ENCODE results near the gene CCDC120. TPM values are rescaled to one million over a fixed set of nuclear protein-coding genes. Genes with fewer than 3 reads are reported as not detected.
A peak's percentile ranks its signal among the peaks of the same experiment; 100 is the strongest.

The CCDC120 gene
- 3.9 TPM for polyA plus RNA-seq (2013, experiment 1 of 2; ENCODE audit: insufficient read length)
- polyA plus RNA-seq (2013, experiment 2 of 2; ENCODE audit: insufficient read length), result 3.0 TPM

GRCh38 chrX:49058794-49059193 is at the start of gene CCDC120:
CCDC120 (plus strand) TSS chrX:49058999; CDS start chrX:49062042, 3,043 bp downstream.
- DNase-seq, result no peak

DNA sequence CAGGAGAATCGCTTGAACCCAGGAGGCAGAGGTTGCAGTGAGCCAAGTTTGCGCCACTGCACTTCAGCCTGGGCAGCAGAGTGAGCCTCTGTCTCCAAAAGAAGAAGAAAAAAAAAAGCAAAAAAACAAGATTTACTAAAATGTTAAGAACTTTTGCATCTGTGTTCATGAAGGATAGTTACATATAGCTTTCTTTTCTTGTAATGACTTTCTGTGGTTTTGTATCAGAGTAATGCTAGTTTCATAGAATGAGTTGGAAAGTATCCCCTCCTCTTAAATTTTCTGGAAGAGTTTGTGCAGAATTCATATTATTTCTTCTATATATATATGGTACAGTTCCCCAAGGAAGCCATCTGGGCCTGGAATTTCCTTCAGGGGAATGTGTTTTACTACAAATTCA is 39.7 kb upstream of the CCDC120 start:
- no peak for DNase-seq

DNA sequence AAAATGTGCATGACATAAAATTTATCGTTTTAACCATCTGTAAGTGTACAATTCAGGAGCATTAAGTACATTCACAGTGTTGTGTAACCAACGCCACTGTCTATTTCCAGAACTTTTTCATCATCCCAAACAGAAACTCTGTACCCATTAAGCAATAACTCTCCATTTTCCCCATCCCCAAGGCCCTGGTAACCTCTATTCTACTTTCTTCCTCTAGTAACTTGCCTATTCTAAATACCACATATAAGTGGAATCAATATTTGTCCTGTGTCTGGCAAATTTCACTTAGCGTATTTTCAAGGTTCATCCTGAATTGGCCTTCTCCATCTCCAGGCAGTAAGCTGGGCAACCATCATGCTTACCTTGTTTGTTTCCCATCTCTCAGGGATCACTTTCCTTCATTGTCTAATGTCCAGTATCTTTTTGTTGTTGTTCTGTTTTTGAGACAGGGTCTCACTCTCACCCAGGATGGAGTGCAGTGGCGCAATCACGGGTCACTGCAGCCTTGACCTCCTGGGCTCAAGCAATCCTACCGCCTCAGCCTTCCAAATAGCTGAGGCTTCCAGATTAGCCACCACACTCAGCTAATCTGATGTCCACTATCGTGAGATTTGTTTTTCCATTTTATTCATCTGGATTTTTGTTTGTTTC is 39.1 kb upstream of the CCDC120 start:
- no peak for DNase-seq

DNA sequence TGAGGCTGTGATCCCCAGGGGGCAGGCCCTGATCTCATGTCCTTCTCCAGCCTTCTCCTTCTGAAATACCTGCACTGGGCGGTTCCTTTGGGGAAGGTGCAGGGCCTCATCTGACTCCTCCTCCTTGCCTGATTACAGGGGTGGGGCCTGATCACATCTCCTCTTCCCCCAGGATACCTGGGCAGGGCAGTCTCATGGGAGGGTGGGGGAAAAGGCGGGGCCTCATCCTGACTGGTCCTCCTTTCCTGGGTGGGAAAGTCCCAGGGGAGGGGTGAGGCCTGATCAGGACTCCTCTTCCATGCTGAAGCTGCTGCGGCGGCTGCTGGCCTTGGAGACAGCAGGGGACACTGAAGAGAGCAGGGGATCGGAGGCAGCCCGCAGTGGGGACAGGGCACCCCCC is 28.9 kb upstream of the CCDC120 start:
- no peak for DNase-seq

- no peak for DNase-seq
These were observed 28.5 kb upstream of the CCDC120 start for GRCh38 chrX:49030283-49030682.

DNA sequence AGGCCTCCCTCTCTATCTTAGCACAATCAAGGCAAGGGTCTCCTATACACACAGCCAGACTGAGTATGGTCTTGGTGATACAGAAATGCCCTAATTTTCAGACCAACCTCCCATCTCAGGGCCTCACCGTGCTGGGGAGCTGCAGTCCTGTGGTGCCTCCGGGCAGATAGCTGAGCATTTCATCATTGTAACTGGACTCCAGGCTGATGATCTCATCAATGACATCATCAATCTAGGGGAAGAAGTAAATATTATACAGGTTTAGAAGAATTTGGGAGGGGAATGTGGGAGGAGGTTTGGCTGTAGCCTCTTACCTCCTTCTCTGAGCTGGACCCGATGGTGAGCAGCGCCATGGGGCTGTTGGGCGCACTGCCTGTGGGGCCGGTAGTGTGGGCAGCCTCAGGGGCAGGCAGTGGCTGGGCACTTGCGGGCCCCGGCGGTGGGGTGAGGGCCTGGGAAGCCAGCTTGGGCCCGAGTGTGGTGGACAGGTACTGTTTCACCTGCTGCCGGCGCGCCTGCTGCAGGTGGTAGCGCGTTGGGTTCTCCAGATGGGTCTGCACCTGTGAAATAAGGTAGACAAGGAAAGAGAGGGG is 20.8 kb upstream of the CCDC120 start:
- DNase-seq, result peak; percentile 29

GRCh38 chrX:49039598-49040375 is 19.0 kb upstream of the CCDC120 start:
- DNase-seq, result peak; percentile 95

- peak; percentile 61 for DNase-seq
These were observed 18.3 kb upstream of the CCDC120 start for GRCh38 chrX:49040376-49040955.

DNA sequence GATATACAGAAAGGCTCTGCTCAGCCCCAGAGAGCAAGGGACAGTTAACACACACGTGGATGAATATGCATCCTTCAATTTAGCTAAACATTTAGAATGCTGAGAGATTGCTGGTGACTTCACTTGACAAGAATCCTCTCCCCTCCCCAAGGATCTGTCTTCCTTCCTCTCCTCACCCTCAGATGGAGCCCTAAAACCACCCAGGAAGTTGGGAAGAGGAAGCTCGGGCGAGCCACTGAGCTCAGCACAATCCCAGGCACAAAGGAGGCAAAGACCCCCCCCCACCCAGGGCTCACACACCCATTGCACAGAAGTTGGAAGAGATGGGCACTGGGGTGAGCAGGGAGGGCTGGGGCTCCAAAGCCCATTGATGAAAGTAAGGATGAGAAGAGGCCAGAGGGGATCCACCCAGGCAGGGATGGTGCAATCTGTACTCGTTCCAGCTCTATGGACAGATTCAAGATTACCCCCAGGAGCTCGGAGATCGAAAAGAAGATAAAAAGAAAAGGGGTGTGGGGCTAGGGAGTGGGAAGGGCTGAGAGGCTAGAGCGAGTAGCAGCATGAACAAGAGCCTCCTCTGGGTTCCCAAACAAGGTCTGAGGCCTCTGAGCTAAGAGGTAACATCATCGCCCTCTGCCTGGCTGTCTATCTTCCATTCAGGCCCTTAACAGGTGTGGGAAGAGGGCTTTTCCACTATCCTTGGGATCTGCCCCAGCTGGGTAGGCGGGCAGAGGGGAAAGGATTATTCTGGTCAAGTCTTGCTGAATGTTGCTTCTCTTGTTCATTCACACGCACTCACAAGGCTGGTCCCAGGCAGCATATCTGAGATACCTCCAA is 16.8 kb upstream of the CCDC120 start:
- peak; percentile 84 for DNase-seq

- DNase-seq, result no peak
These were observed 16.1 kb upstream of the CCDC120 start for GRCh38 chrX:49042581-49043219.

DNA sequence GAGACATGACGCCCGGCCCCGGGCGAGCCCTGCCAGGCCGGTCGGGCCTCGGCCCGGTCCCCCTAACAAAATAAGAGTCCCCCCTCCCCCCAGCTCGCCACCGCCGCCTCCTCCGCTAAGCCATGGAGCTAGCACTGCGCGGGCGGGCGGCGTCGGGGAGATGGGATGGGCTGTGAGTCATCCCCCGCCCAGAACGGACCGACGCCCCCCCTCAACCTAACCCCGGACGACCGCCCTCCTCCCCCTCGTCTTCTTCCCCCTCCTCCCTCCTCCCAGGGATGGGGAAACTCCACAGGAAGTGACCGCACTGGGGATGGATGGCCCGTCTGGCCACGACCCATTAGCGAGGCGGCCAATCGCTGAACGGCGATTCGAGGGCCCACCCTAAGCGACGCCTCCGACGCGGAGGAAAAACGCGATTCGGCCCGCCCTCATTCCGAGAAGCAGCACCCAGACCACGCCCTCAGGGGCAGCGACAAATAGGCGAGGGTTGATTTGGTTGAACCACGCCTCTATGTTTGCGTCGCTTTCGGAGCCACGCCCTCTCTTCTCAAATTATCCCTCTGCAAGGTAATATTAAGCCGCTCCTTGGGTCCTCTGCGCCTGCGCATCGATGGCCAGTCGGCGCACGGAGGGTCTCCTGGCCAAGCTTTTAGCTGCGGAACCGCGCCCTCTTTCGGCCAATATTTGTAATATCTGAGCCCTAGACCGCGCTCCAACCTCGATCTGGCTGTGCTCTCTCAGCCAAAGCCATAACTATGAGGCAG is 15.4 kb upstream of the CCDC120 start, which contains the start of gene TFE3:
Gene TFE3 (minus strand): TSS at position 138 of the 767 bp plus-strand sequence. CDS start 131 bp downstream, at position 7.
- peak; percentile 98 for DNase-seq

DNA sequence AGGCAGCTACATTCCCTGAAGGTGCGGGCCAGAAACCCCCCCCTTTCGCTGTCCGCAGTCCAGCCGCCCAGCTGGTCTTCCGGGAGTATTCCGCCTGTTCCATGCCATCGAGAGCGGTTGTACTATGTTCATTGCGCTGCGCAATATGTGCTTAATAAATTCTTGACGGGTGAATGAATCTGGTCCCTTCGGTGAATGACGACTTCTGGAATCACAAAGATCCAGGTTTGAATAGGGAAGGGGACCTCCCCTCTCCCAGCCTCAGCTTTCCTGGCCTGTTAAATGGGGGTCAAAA is 14.9 kb upstream of the CCDC120 start:
- DNase-seq, result no peak

GRCh38 chrX:49053223-49054072 is 5.4 kb upstream of the CCDC120 start:
- peak; percentile 64 for DNase-seq

GRCh38 chrX:49054073-49054762 is 4.6 kb upstream of the CCDC120 start:
- no peak for DNase-seq

GRCh38 chrX:49059201-49059600 is 402 bp downstream of the CCDC120 start:
- no peak for DNase-seq

GRCh38 chrX:49059681-49060085 is 884 bp downstream of the CCDC120 start:
- DNase-seq, result no peak

- DNase-seq, result no peak
These were observed 2.1 kb downstream of the CCDC120 start for GRCh38 chrX:49060914-49061313.

GRCh38 chrX:49061490-49061889 is 2.7 kb downstream of the CCDC120 start:
- no peak for DNase-seq

- DNase-seq, result no peak
These were observed 3.1 kb downstream of the CCDC120 start for GRCh38 chrX:49061916-49062315.

All from fibroblast of skin of back (primary cell).